Panc1 (cell line): ENCODE measurements around the gene PROK1. TPM values are rescaled to one million over a fixed set of nuclear protein-coding genes. Genes with fewer than 3 reads are reported as not detected.

Experiments
- ATAC-seq: fragments of 200-7000 bp; cut with Tn5 transposase; 2 replicates; pipeline ENCODE4 v1.9.1; 2020; ENCODE audit warnings: mild to moderate bottlenecking, moderate library complexity
- BruUV-seq: library from RNA; stranded (reverse); fragments of 400-500 nt; replicated peaks from 2 replicates; lab custom pipeline; 2021; lab: Mats Ljungman, UMichigan
- CTCF ChIA-PET: fragments of 300-600 bp; sonication (Branson Sonifier 250); formaldehyde crosslinking; loops from one replicate; lab custom pipeline; 2022; ENCODE audit warnings: antibody characterized with exemption; lab: Charles Lee
- POLR2A ChIA-PET: fragments of 300-600 bp; sonication (Branson Sonifier 250); formaldehyde crosslinking; loops from one replicate; lab custom pipeline; 2022; ENCODE audit warnings: antibody characterized with exemption; lab: Charles Lee
- DNase-seq: peaks from one replicate; pipeline ENCODE4 v3.0.0-alpha.2; 2010; ENCODE audit warnings: low read depth, low spot score
- H3K27ac ChIP-seq: 2 replicates; pipeline ENCODE4 v1.5.1; 2011; ENCODE audit warnings: mild to moderate bottlenecking, low read length, inconsistent platforms
- H3K27me3 ChIP-seq: fragments of 200-500 bp; sonication (Bioruptor generic); 2 replicates; pipeline ENCODE4 v1.6.0; 2014; ENCODE audit warnings: low read length, inconsistent platforms; ENCODE audit not compliant: control insufficient read depth, insufficient read depth
- H3K36me3 ChIP-seq: fragments of 200-500 bp; sonication (Bioruptor generic); 2 replicates; pipeline ENCODE4 v1.5.1; 2014; ENCODE audit warnings: inconsistent platforms, mild to moderate bottlenecking, low read length, moderate library complexity; ENCODE audit not compliant: control insufficient read depth, insufficient read depth
- H3K4me1 ChIP-seq: 2 replicates; pipeline ENCODE4 v1.5.1; 2011; ENCODE audit warnings: inconsistent platforms, mild to moderate bottlenecking, low read length, moderate library complexity; ENCODE audit not compliant: control insufficient read depth, insufficient read depth
- H3K4me3 ChIP-seq, 2 experiments: 2 replicates each; pipeline ENCODE4 v1.5.1; 2011 to 2012; ENCODE audit warnings: low read depth in 2 of 2, low read length in 2 of 2, mild to moderate bottlenecking in 2 of 2, inconsistent platforms in 1 of 2, moderate library complexity in 1 of 2
- H3K9me3 ChIP-seq: fragments of 200-500 bp; sonication (Bioruptor generic); 2 replicates; pipeline ENCODE4 v1.5.1; 2014; ENCODE audit warnings: low read depth, mild to moderate bottlenecking, inconsistent platforms, low read length, moderate library complexity; ENCODE audit not compliant: control insufficient read depth, insufficient read depth
- CTCF ChIP-seq: fragments of 450-650 bp; IDR thresholded peaks from 2 replicates; pipeline ENCODE4 v1.5.1; 2017; ENCODE audit warnings: mild to moderate bottlenecking
- POLR2AphosphoS5 ChIP-seq: IDR thresholded peaks from 2 replicates; pipeline ENCODE4 v1.6.1; 2012; ENCODE audit warnings: mild to moderate bottlenecking, low read depth, low read length, moderate library complexity
- REST ChIP-seq, 2 experiments: IDR thresholded peaks; 2 replicates each; pipeline ENCODE4 v1.6.1; 2011 to 2012; ENCODE audit warnings: low read depth in 2 of 2, control low read depth in 1 of 2, low read length in 1 of 2, mild to moderate bottlenecking in 1 of 2, moderate library complexity in 1 of 2; ENCODE audit not compliant: insufficient read depth in 1 of 2
- SIN3A ChIP-seq: IDR thresholded peaks from 2 replicates; pipeline ENCODE4 v1.6.1; 2012; ENCODE audit warnings: low read depth, mild to moderate bottlenecking, low read length, moderate library complexity, borderline replicate concordance; ENCODE audit not compliant: insufficient read depth
- TCF7L2 ChIP-seq: IDR thresholded peaks from 2 replicates; pipeline ENCODE4 v1.6.1; 2011; ENCODE audit warnings: mild to moderate bottlenecking, low read depth, low read length, inconsistent platforms
- in situ Hi-C: cut with HindIII; loops from 2 replicates; pipeline ENCODE4 v1.10.0; 2016; ENCODE audit warnings: low sequenced_read_pairs, low pct_unique_long_range_greater_than_20kb
- intact Hi-C: fragments of 100-400 bp; cut with micrococcal nuclease; formaldehyde crosslinking; loops from one replicate; pipeline ENCODE4 v1.10.0; 2022; ENCODE audit not compliant: unreplicated experiment
- total RNA-seq: library from RNA; stranded (reverse); gene quantifications from one replicate; pipeline ENCODE4 v1.2.1, GENCODE V29; 2021; ENCODE audit not compliant: unreplicated experiment

The PROK1 gene
- total RNA-seq, 1 experiment from 2014 or later: not detected

- ChIA-PET CTCF (interaction anchor here (1.2 kb wide), 1 partner anchor 255 kb away, joined by 3 read pairs; no protein-coding TSS in a partner anchor), POLR2A (interaction anchor here (0.6 kb wide), 1 partner anchor 79 kb away, joined by 17 read pairs; no protein-coding TSS in a partner anchor)
- Histone ChIP-seq H3K27me3 (no peaks in the 10 kb centered on the region), H3K9me3 (no peaks in the 10 kb centered on the region), H3K27ac (no peak overlapping the region), H3K36me3 (no peaks in the 10 kb centered on the region), H3K4me3 (no peak overlapping the region), H3K4me1 (no peaks in the 10 kb centered on the region; the same call in 1 of the 2 replicates)
- TF ChIP-seq CTCF (peak; percentile 23; the same call in 1 of the 2 replicates), TCF7L2 (no peak), REST (IDR thresholded peaks at IDR 0.05; ENCODE audit: insufficient read depth in 1 of 2, low read depth in 2 of 2, low read length in 1 of 2) (no peak), POLR2AphosphoS5 (no peak), SIN3A (no peak)
- no peak for DNase-seq
- peak; percentile 23; the same call in 1 of the 2 replicates for ATAC-seq
- intact Hi-C loops (loop anchor here (5.0 to 10.0 kb wide), 2 partner anchors 34 to 148 kb away; no protein-coding TSS in a partner anchor), in situ Hi-C loops (no loop called here)
- no TSS peak for BruUV-seq
Observed at GRCh38 chr1:110462964-110463363, 12.0 kb downstream of the PROK1 start.

- intact Hi-C loops (loop anchor here (5.0 to 10.0 kb wide), 2 partner anchors 34 to 149 kb away; no protein-coding TSS in a partner anchor), in situ Hi-C loops (no loop called here)
- Histone ChIP-seq H3K27me3 (no peaks in the 10 kb centered on the region), H3K9me3 (no peaks in the 10 kb centered on the region), H3K4me3 (no peak overlapping the region), H3K27ac (no peak overlapping the region), H3K4me1 (no peaks in the 10 kb centered on the region; the same call in 1 of the 2 replicates), H3K36me3 (no peaks in the 10 kb centered on the region)
- TF ChIP-seq CTCF: no peak
- no peak for TF ChIP-seq TCF7L2
- no peak for TF ChIP-seq POLR2AphosphoS5
- no peak for TF ChIP-seq REST (IDR thresholded peaks at IDR 0.05; ENCODE audit: insufficient read depth in 1 of 2, low read depth in 2 of 2, low read length in 1 of 2)
- no peak for TF ChIP-seq SIN3A
- ATAC-seq (no peak), DNase-seq (no peak)
- BruUV-seq: no TSS peak
- CTCF ChIA-PET: interaction anchor here (0.6 kb wide), 1 partner anchor 277 kb away, joined by 4 read pairs; no protein-coding TSS in a partner anchor
- POLR2A ChIA-PET: interaction anchor here (0.6 kb wide), 1 partner anchor 80 kb away, joined by 17 read pairs; no protein-coding TSS in a partner anchor
Observed at GRCh38 chr1:110463725-110464124, 12.8 kb downstream of the PROK1 start.
